Esophagus squamous epithelium (tissue), 4 donors: ENCODE measurements around the gene SREBF1.

ENCODE experiments used
- POLR2A ChIP-seq, 4 donors: fragments of 450-650 bp; IDR thresholded peaks; one replicate each; pipeline ENCODE4 v1.6.1; 2017; ENCODE audit warnings: antibody characterized with exemption in 4 of 4, mild to moderate bottlenecking in 4 of 4, moderate library complexity in 3 of 4
- TF ChIP-seq, protein P1 (sequence below), 6 experiments: fragments of 450-650 bp in 4 of 6; fragments of 200-600 bp in 2 of 6; sonication (generic) in 2 of 6; IDR thresholded peaks; one replicate each; pipeline ENCODE4 v1.5.1; 2016 to 2019; ENCODE audit warnings: antibody characterized with exemption in 6 of 6, mild to moderate bottlenecking in 4 of 6, moderate library complexity in 4 of 6

DNA sequence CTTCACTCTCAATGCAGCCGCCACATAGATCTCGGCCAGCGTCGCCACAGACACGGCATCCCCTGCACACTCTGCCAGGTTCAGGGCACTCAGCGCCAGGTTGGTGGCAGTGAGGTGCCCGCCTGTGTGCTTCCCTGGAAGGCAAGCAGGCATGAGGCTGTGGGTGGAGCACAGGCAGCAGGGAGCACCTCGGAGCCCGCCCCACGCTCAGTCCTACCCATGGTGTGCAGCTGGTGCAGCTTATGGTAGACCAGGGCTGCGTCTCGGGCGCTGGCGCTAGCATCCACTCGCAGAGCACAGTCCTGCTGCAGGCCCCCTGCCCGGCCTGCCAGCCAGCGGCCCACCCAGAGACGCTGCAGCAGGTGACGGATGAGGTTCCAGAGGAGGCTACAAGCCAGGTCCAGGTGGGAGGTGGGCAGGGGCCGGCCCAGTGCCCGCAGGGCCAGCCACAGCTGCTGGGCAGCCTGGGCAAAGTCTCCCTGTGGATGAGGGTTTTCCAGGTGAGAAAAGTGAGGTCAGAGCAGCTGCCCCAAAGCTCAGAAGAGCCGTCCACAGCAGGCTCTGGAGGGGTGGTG is 20.5 kb downstream of the SREBF1 start:
- no peak for TF ChIP-seq POLR2A (IDR thresholded peaks at IDR 0.05)
- TF ChIP-seq, protein P1, sequence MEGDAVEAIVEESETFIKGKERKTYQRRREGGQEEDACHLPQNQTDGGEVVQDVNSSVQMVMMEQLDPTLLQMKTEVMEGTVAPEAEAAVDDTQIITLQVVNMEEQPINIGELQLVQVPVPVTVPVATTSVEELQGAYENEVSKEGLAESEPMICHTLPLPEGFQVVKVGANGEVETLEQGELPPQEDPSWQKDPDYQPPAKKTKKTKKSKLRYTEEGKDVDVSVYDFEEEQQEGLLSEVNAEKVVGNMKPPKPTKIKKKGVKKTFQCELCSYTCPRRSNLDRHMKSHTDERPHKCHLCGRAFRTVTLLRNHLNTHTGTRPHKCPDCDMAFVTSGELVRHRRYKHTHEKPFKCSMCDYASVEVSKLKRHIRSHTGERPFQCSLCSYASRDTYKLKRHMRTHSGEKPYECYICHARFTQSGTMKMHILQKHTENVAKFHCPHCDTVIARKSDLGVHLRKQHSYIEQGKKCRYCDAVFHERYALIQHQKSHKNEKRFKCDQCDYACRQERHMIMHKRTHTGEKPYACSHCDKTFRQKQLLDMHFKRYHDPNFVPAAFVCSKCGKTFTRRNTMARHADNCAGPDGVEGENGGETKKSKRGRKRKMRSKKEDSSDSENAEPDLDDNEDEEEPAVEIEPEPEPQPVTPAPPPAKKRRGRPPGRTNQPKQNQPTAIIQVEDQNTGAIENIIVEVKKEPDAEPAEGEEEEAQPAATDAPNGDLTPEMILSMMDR (IDR thresholded peaks at IDR 0.05): no peak
